Endothelial cell of umbilical vein (primary cell): ENCODE measurements around the gene PRPF38B. TPM values are rescaled to one million over a fixed set of nuclear protein-coding genes. Genes with fewer than 3 reads are reported as not detected.

Source experiments
- BruUV-seq: library from RNA; stranded (reverse); fragments of 400-500 nt; replicated peaks from 2 replicates; lab custom pipeline; 2021; lab: Mats Ljungman, UMichigan
- CTCF ChIA-PET: fragments of 300-600, 350-600 bp; sonication (Branson Sonifier 250); formaldehyde crosslinking; loops from one replicate; lab custom pipeline; 2021; ENCODE audit warnings: antibody characterized with exemption, inconsistent platforms; lab: Charles Lee
- POLR2A ChIA-PET: fragments of 300-600, 350-600 bp; sonication (Branson Sonifier 250); formaldehyde crosslinking; loops from one replicate; lab custom pipeline; 2021; ENCODE audit warnings: antibody characterized with exemption, inconsistent platforms; lab: Charles Lee
- DNase-seq: peaks from one replicate; pipeline ENCODE4 v3.0.0-alpha.2; 2011; ENCODE audit warnings: low read depth, low spot score
- FAIRE-seq: peaks from 2 replicates; lab custom pipeline; 2011; peaks lifted over from hg19 to GRCh38; lab: Jason Lieb, UNC
- H2AFZ ChIP-seq: 2 replicates; pipeline ENCODE4 v1.6.0; 2012; ENCODE audit warnings: low read depth, low read length, control low read depth, inconsistent platforms
- H3K27ac ChIP-seq: 2 replicates; pipeline ENCODE4 v1.5.1; 2011; ENCODE audit warnings: low read depth, mild to moderate bottlenecking, control low read depth, low read length, moderate library complexity; ENCODE audit not compliant: insufficient read depth
- H3K27me3 ChIP-seq, 2 experiments: 2 replicates each; pipeline versions ENCODE4 v1.6.0 to v1.6.1; 2011; ENCODE audit warnings: low read length in 2 of 2, mixed read lengths in 1 of 2; ENCODE audit not compliant: control insufficient read depth in 2 of 2, insufficient read depth in 2 of 2
- H3K36me3 ChIP-seq, 2 experiments: 2 replicates in 1 of 2; 3 replicates in 1 of 2; pipeline ENCODE4 v1.5.1; 2011; ENCODE audit warnings: low read length in 2 of 2, mild to moderate bottlenecking in 1 of 2, moderate library complexity in 1 of 2; ENCODE audit not compliant: control insufficient read depth in 2 of 2, insufficient read depth in 2 of 2; ENCODE audit errors: extremely low read depth in 1 of 2
- H3K4me1 ChIP-seq: 3 replicates; pipeline ENCODE4 v1.5.1; 2011; ENCODE audit warnings: mild to moderate bottlenecking, low read length; ENCODE audit not compliant: control insufficient read depth, insufficient read depth; ENCODE audit errors: extremely low read depth
- H3K4me2 ChIP-seq: 2 replicates; pipeline ENCODE4 v1.6.1; 2011; ENCODE audit warnings: low read length, control low read depth, mixed read lengths; ENCODE audit not compliant: insufficient read depth
- H3K4me3 ChIP-seq, 3 experiments: fragments of 200-600 bp in 1 of 3; sonication (generic), shearing (Covaris generic) in 1 of 3; replicated peaks in 1 of 3; 2 replicates each; pipeline ENCODE4 v1.5.1; 2011 to 2016; ENCODE audit warnings: control low read depth in 3 of 3, low read length in 3 of 3, mild to moderate bottlenecking in 2 of 3, inconsistent platforms in 1 of 3, low read depth in 1 of 3, moderate library complexity in 1 of 3; ENCODE audit not compliant: insufficient read depth in 1 of 3
- H3K79me2 ChIP-seq: 2 replicates; pipeline ENCODE4 v1.6.0; 2012; ENCODE audit warnings: low read length, inconsistent platforms; ENCODE audit not compliant: control insufficient read depth, insufficient read depth
- H3K9ac ChIP-seq: replicated peaks from 2 replicates; pipeline ENCODE3; 2011; ENCODE audit warnings: low read length, control low read depth; ENCODE audit not compliant: insufficient read depth; ENCODE audit errors: extremely low read depth
- H3K9me1 ChIP-seq: replicated peaks from 3 replicates; pipeline ENCODE4 v1.6.0; 2011; ENCODE audit warnings: mild to moderate bottlenecking, low read length; ENCODE audit not compliant: control insufficient read depth, insufficient read depth; ENCODE audit errors: extremely low read depth
- H3K9me3 ChIP-seq: replicated peaks from 2 replicates; pipeline ENCODE4 v1.5.1; 2012; ENCODE audit warnings: low read length, inconsistent platforms; ENCODE audit not compliant: control insufficient read depth, insufficient read depth
- H4K20me1 ChIP-seq: replicated peaks from 2 replicates; pipeline ENCODE3; 2011; ENCODE audit warnings: mild to moderate bottlenecking, low read length; ENCODE audit not compliant: control insufficient read depth, insufficient read depth; ENCODE audit errors: extremely low read depth
- EZH2 ChIP-seq: IDR thresholded peaks from 2 replicates; pipeline ENCODE4 v1.6.1; 2012; ENCODE audit warnings: borderline replicate concordance, low read depth, mild to moderate bottlenecking, moderate library complexity, low read length, inconsistent platforms; ENCODE audit not compliant: severe bottlenecking
- FOS ChIP-seq: IDR thresholded peaks from 2 replicates; pipeline ENCODE4 v1.6.1; 2011; ENCODE audit warnings: mild to moderate bottlenecking, low read length, moderate library complexity, borderline replicate concordance; ENCODE audit not compliant: insufficient read depth
- GATA2 ChIP-seq: IDR thresholded peaks from 2 replicates; pipeline ENCODE4 v1.7.0; 2011; ENCODE audit warnings: low read depth, mild to moderate bottlenecking, moderate library complexity, mixed read lengths, low read length; ENCODE audit not compliant: insufficient read length, insufficient read depth
- JUN ChIP-seq: IDR thresholded peaks from 2 replicates; pipeline ENCODE4 v1.6.1; 2011; ENCODE audit warnings: borderline replicate concordance, low read depth; ENCODE audit not compliant: insufficient read length, insufficient read depth
- MAX ChIP-seq: IDR thresholded peaks from 2 replicates; pipeline ENCODE4 v1.6.1; 2011; ENCODE audit not compliant: insufficient read depth, insufficient read length
- MYC ChIP-seq: IDR thresholded peaks from one replicate; pipeline ENCODE4 v1.6.1; 2011; ENCODE audit warnings: mild to moderate bottlenecking, low read depth, low read length
- POLR2A ChIP-seq: IDR thresholded peaks from 2 replicates; pipeline ENCODE4 v1.6.1; 2012; ENCODE audit warnings: low read depth, mild to moderate bottlenecking, control low read depth, low read length
- POLR2AphosphoS5 ChIP-seq: IDR thresholded peaks from 2 replicates; pipeline ENCODE4 v1.6.1; 2012; ENCODE audit warnings: low read depth, mild to moderate bottlenecking, control low read depth, low read length, moderate library complexity; ENCODE audit not compliant: insufficient read depth
- dilution Hi-C: fragments of 300-500 bp; cut with MboI; formaldehyde crosslinking; loops from one replicate; pipeline ENCODE4 v1.15.0; 2019; ENCODE audit warnings: low sequenced_read_pairs; ENCODE audit not compliant: extremely low pct_ligation_motif_present
- intact Hi-C: fragments of 100-400 bp; cut with micrococcal nuclease; formaldehyde crosslinking; loops from one replicate; pipeline ENCODE4 v1.10.0; 2022
- polyA plus RNA-seq, 4 experiments: library from polyadenylated mRNA; depleted of rRNA in 3 of 4; stranded (reverse) in 3 of 4; unstranded in 1 of 4; fragments of >200 nt; gene quantifications; 2 replicates each; pipeline versions ENCODE4 v1.2.1 to v1.2.3, GENCODE V29; 2011 to 2012; ENCODE audit warnings: missing spikeins in 1 of 4
- total RNA-seq: library from RNA; stranded (reverse); gene quantifications from 2 replicates; pipeline ENCODE4 v1.2.3, GENCODE V29; 2021

The PRPF38B gene
- total and polyA plus RNA-seq, 2 donors (not counting 3 experiments of a cell fraction or from before 2014, with no cell fraction given), result 19.3 to 46.6 TPM

- Histone ChIP-seq H3K4me3 (no peak overlapping the region), H3K4me2 (no peak overlapping the region), H3K9me1 (no peaks in the 10 kb centered on the region), H3K79me2 (no peaks in the 10 kb centered on the region), H3K36me3 (no peaks in the 10 kb centered on the region), H4K20me1 (no peaks in the 10 kb centered on the region), H3K27me3 (peaks cover 5 to 16% of the 10 kb centered on the region in 2 experiments), H3K9me3 (no peaks in the 10 kb centered on the region), H3K9ac (no peak overlapping the region), H3K4me1 (no peaks in the 10 kb centered on the region), H2AFZ (no peak overlapping the region), H3K27ac (no peak overlapping the region)
- TF ChIP-seq MYC (no peak), FOS (no peak), JUN (no peak), EZH2 (no peak), MAX (no peak), GATA2 (no peak), POLR2AphosphoS5 (no peak), POLR2A (no peak)
- FAIRE-seq (no peak), DNase-seq (no peak)
- dilution Hi-C loops, result no loop called here
- BruUV-seq, result no TSS peak
- ChIA-PET POLR2A (no interaction called here), CTCF (no interaction called here)
- intact Hi-C loops, result no loop called here
Observed at GRCh38 chr1:108734171-108734865, 42.2 kb downstream of the PRPF38B start.
